Esophagus squamous epithelium (tissue), 4 donors: ENCODE measurements around the gene FBXL15.

Source experiments
- CTCF ChIP-seq, 6 experiments: fragments of 450-650 bp in 4 of 6; fragments of 200-600 bp in 2 of 6; sonication (generic) in 2 of 6; IDR thresholded peaks; one replicate each; pipeline ENCODE4 v1.5.1; 2016 to 2019; ENCODE audit warnings: antibody characterized with exemption in 6 of 6, mild to moderate bottlenecking in 4 of 6, moderate library complexity in 4 of 6
- POLR2A ChIP-seq, 4 donors: fragments of 450-650 bp; IDR thresholded peaks; one replicate each; pipeline ENCODE4 v1.6.1; 2017; ENCODE audit warnings: antibody characterized with exemption in 4 of 4, mild to moderate bottlenecking in 4 of 4, moderate library complexity in 3 of 4

DNA sequence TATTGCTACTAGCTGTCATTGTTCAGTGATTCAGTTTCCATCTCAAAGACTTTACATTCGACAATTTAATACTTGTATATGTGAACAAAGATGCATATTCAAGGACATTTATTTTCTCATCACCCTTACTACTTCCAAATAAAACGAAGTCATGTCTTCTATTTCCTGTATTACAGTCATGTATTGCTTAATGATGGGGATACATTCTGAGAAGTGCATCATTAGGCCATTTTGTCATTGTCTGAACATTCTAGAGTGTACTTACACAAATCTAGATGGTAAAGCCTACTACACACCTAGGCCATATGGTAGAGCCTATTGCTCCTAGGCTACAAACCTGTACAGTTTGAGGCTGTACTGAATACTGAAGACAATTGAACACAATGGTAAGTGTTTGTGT, 24.2 kb downstream of the FBXL15 start:
- TF ChIP-seq CTCF (IDR thresholded peaks at IDR 0.05) = no peak
- no peak for TF ChIP-seq POLR2A (IDR thresholded peaks at IDR 0.05)
